ENCODE data around the gene ZC3H18.

GRCh38 chr16:88552166-88552565 lies 18.0 kb upstream of the ZC3H18 start:
- TF ChIP-seq CSDC2 (CRISPR knock-in tag; IDR thresholded peaks at IDR 0.05) (no peak), POU6F1 (CRISPR knock-in tag; IDR thresholded peaks at IDR 0.05; ENCODE audit: borderline replicate concordance, low read depth) (no peak), BACH2 (CRISPR knock-in tag; IDR thresholded peaks at IDR 0.05; ENCODE audit: borderline replicate concordance) (no peak), ZC3H10 (CRISPR knock-in tag; IDR thresholded peaks at IDR 0.05) (no peak), ARNTL (CRISPR knock-in tag; IDR thresholded peaks at IDR 0.05; ENCODE audit: borderline replicate concordance, low read depth) (no peak), CREB5 (CRISPR knock-in tag; IDR thresholded peaks at IDR 0.05; ENCODE audit: low read depth) (no peak), ESRRG (CRISPR knock-in tag; IDR thresholded peaks at IDR 0.05) (no peak), GLIS3 (CRISPR knock-in tag; IDR thresholded peaks at IDR 0.05) (no peak), RARB (CRISPR knock-in tag; IDR thresholded peaks at IDR 0.05) (no peak)

All from SK-N-SH treated with all-trans-retinoic acid at 6 μM for 48 hours (cell line).